Measurements from ENCODE around the gene NDUFA8. TPM values are rescaled to one million over a fixed set of nuclear protein-coding genes. Genes with fewer than 3 reads are reported as not detected.

NDUFA8 gene
- total RNA-seq, 3 donors from 2014 or later: 30.4 to 37.5 (median 30.5) TPM

GRCh38 chr9:122111413-122112085 is 48.0 kb downstream of the NDUFA8 start:
- Histone ChIP-seq H3K4me1 (no peaks in the 10 kb centered on the region), H3K9me3 (no peaks in the 10 kb centered on the region), H3K36me3 (no peaks in the 10 kb centered on the region), H3K4me3 (no peak overlapping the region), H3K27me3 (no peaks in the 10 kb centered on the region), H3K27ac (no peak overlapping the region)
- no peak for TF ChIP-seq POLR2A (IDR thresholded peaks at IDR 0.05)
- TF ChIP-seq, protein P1, sequence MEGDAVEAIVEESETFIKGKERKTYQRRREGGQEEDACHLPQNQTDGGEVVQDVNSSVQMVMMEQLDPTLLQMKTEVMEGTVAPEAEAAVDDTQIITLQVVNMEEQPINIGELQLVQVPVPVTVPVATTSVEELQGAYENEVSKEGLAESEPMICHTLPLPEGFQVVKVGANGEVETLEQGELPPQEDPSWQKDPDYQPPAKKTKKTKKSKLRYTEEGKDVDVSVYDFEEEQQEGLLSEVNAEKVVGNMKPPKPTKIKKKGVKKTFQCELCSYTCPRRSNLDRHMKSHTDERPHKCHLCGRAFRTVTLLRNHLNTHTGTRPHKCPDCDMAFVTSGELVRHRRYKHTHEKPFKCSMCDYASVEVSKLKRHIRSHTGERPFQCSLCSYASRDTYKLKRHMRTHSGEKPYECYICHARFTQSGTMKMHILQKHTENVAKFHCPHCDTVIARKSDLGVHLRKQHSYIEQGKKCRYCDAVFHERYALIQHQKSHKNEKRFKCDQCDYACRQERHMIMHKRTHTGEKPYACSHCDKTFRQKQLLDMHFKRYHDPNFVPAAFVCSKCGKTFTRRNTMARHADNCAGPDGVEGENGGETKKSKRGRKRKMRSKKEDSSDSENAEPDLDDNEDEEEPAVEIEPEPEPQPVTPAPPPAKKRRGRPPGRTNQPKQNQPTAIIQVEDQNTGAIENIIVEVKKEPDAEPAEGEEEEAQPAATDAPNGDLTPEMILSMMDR (IDR thresholded peaks at IDR 0.05): no peak
- no peak for TF ChIP-seq POLR2AphosphoS5 (IDR thresholded peaks at IDR 0.05)
- intact Hi-C loops (cut with DNase I; ENCODE audit: low total_unique reads): no loop called here
- DNase-seq (ENCODE audit: low spot score in 2 of 2): no peak

GRCh38 chr9:122110100-122110833 is 49.3 kb downstream of the NDUFA8 start:
- intact Hi-C loops (cut with DNase I; ENCODE audit: low total_unique reads): no loop called here
- TF ChIP-seq, protein P1 (IDR thresholded peaks at IDR 0.05): no peak
- TF ChIP-seq POLR2AphosphoS5 (IDR thresholded peaks at IDR 0.05): no peak
- no peak for TF ChIP-seq POLR2A (IDR thresholded peaks at IDR 0.05)
- no peak for DNase-seq (ENCODE audit: low spot score in 2 of 2)

DNA sequence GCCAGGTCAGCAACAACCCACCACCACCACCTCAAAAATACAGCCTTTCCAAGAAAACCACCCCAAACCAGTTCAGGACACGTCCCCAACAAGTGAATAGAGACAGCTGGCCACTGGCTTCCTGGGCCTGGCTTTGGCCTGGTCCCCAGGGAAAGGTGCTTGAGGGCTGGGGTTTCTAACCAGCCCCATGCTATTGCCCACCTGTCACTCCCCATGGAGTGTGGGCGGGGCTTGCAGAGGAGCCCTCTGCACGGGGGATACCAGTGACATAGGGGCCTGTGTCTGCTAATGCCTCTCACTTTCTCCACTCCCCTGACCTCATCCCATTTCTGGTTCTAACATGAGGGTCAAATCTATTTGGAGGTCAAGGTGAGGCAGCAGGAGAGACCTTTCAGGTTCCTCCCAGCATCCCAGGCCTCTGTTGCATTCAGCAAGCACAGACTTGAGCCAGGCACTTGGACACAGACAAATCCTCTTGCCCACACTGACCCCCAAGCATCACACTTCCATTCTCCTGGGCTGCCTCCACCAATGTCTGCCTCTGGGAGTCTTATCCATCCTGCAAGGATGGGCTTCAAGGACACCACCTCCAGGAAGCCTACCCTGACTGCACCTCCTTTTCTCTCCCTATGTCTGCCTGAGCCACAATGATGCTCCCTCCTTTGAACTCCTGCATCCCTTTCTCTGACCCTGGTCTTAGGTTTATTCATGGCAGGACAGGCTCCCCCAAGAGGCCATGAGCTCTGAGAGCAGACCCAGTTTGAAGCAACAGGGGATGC is 50.4 kb downstream of the NDUFA8 start:
- no peaks in the 10 kb centered on the region for H3K9me3 ChIP-seq
- H3K27ac ChIP-seq: no peak overlapping the region

More at GRCh38 chr9:122110100-122110833, 49.3 kb downstream of the NDUFA8 start:
- H3K4me1 ChIP-seq: no peaks in the 10 kb centered on the region
- no peaks in the 10 kb centered on the region for H3K27me3 ChIP-seq
- no peak overlapping the region for H3K27ac ChIP-seq
- no peak overlapping the region for H3K4me3 ChIP-seq
- no peaks in the 10 kb centered on the region for H3K36me3 ChIP-seq
- no peaks in the 10 kb centered on the region for H3K9me3 ChIP-seq

GRCh38 chr9:122107291-122107805 is 52.2 kb downstream of the NDUFA8 start:
- intact Hi-C loops (cut with DNase I; ENCODE audit: low total_unique reads): no loop called here
- Histone ChIP-seq H3K36me3 (no peaks in the 10 kb centered on the region), H3K4me1 (no peaks in the 10 kb centered on the region), H3K4me3 (no peak overlapping the region), H3K9me3 (no peaks in the 10 kb centered on the region), H3K27me3 (no peaks in the 10 kb centered on the region), H3K27ac (no peak overlapping the region)
- TF ChIP-seq, protein P1 (IDR thresholded peaks at IDR 0.05): no peak
- no peak for TF ChIP-seq POLR2A (IDR thresholded peaks at IDR 0.05)
- TF ChIP-seq POLR2AphosphoS5 (IDR thresholded peaks at IDR 0.05): no peak
- no peak for DNase-seq (ENCODE audit: low spot score in 2 of 2)

More for the DNA sequence above, 50.4 kb downstream of the NDUFA8 start:
- H3K4me3 ChIP-seq: no peak overlapping the region
- no peak for DNase-seq (ENCODE audit: low spot score in 2 of 2)
- intact Hi-C loops (cut with DNase I; ENCODE audit: low total_unique reads): no loop called here
- H3K27me3 ChIP-seq: no peaks in the 10 kb centered on the region
- no peak for TF ChIP-seq POLR2A (IDR thresholded peaks at IDR 0.05)
- TF ChIP-seq, protein P1 (IDR thresholded peaks at IDR 0.05): no peak
- no peak for TF ChIP-seq POLR2AphosphoS5 (IDR thresholded peaks at IDR 0.05)
- H3K4me1 ChIP-seq: no peaks in the 10 kb centered on the region
- H3K36me3 ChIP-seq: no peaks in the 10 kb centered on the region
